Liver (tissue), 9 donors: ENCODE measurements around the gene CFAP97D1. TPM values are rescaled to one million over a fixed set of nuclear protein-coding genes. Genes with fewer than 3 reads are reported as not detected.
A peak's percentile ranks its signal among the peaks of the same experiment; 100 is the strongest.
"Not testable (repeated sequence)": the region's sequence is repeated elsewhere in the genome, so short reads cannot be mapped to it uniquely, and the experiment has no call there.

Experiments used
- DNase-seq: peaks from one replicate; pipeline ENCODE4 v3.0.0-alpha.2; 2017; ENCODE audit warnings: low spot score
- H3K27ac ChIP-seq, 2 donors: one replicate each; pipeline ENCODE4 v1.7.0; 2013; ENCODE audit warnings: inconsistent platforms in 2 of 2, low read length in 2 of 2, control low read depth in 1 of 2, low read depth in 1 of 2, mild to moderate bottlenecking in 1 of 2
- H3K27me3 ChIP-seq, 4 donors: one replicate each; pipeline versions ENCODE4 v1.6.1 to v1.7.0; 2013; ENCODE audit warnings: low read length in 3 of 4, inconsistent platforms in 1 of 4, mild to moderate bottlenecking in 1 of 4, moderate library complexity in 1 of 4; ENCODE audit not compliant: control insufficient read depth in 4 of 4, insufficient read depth in 4 of 4
- H3K36me3 ChIP-seq, 4 donors: one replicate each; pipeline versions ENCODE4 v1.6.1 to v1.7.0; 2013; ENCODE audit warnings: low read length in 3 of 4, mild to moderate bottlenecking in 3 of 4, low read depth in 1 of 4, moderate library complexity in 1 of 4; ENCODE audit not compliant: control insufficient read depth in 4 of 4, insufficient read depth in 3 of 4
- H3K4me1 ChIP-seq, 4 donors: one replicate each; pipeline versions ENCODE4 v1.6.1 to v1.7.0; 2013; ENCODE audit warnings: low read length in 3 of 4, mild to moderate bottlenecking in 3 of 4, moderate library complexity in 1 of 4; ENCODE audit not compliant: control insufficient read depth in 4 of 4, insufficient read depth in 4 of 4
- H3K4me3 ChIP-seq, 3 donors: one replicate each; pipeline versions ENCODE4 v1.6.1 to v1.7.0; 2013; ENCODE audit warnings: low read length in 3 of 3, control low read depth in 1 of 3, low read depth in 1 of 3, mild to moderate bottlenecking in 1 of 3
- H3K9ac ChIP-seq, 2 donors: one replicate each; pipeline ENCODE4 v1.7.0; 2013; ENCODE audit warnings: low read length in 2 of 2, mild to moderate bottlenecking in 2 of 2, moderate library complexity in 2 of 2, control low read depth in 1 of 2, low read depth in 1 of 2
- H3K9me3 ChIP-seq, 4 donors: one replicate each; pipeline versions ENCODE4 v1.6.1 to v1.7.0; 2013; ENCODE audit warnings: low read length in 3 of 4; ENCODE audit not compliant: control insufficient read depth in 4 of 4
- EGR1 ChIP-seq, 2 donors: IDR thresholded peaks; 2 replicates each; pipeline ENCODE4 v1.6.1; 2016 to 2018; ENCODE audit warnings: antibody characterized with exemption in 2 of 2, low read depth in 2 of 2
- HNF4G ChIP-seq: IDR thresholded peaks from 2 replicates; pipeline ENCODE4 v1.6.1; 2016; ENCODE audit warnings: antibody characterized with exemption
- JUND ChIP-seq, 2 donors: IDR thresholded peaks; 2 replicates each; pipeline ENCODE4 v1.6.1; 2016; ENCODE audit warnings: antibody characterized with exemption in 2 of 2
- NR2F2 ChIP-seq: IDR thresholded peaks from 2 replicates; pipeline ENCODE4 v1.6.1; 2016; ENCODE audit warnings: antibody characterized with exemption
- RAD21 ChIP-seq, 2 donors: IDR thresholded peaks; 2 replicates each; pipeline ENCODE4 v1.6.1; 2016; ENCODE audit warnings: antibody characterized with exemption in 2 of 2, mild to moderate bottlenecking in 2 of 2
- RXRA ChIP-seq, 2 donors: IDR thresholded peaks; 2 replicates each; pipeline ENCODE4 v1.6.1; 2017 to 2018; ENCODE audit warnings: antibody characterized with exemption in 2 of 2, mild to moderate bottlenecking in 1 of 2
- YY1 ChIP-seq: IDR thresholded peaks from 2 replicates; pipeline ENCODE4 v1.6.1; 2016; ENCODE audit warnings: antibody characterized with exemption, mild to moderate bottlenecking
- WGBS: extraction: QIAGEN DNeasy Blood & Tissue Kit; methylation state at CpG from one replicate; pipeline ENCODE4 v1.1.7; 2013; 5-methylcytosine and 5-hydroxymethylcytosine counted together
- polyA plus RNA-seq, 2 donors: library from polyadenylated mRNA; stranded (reverse) in 1 of 2; unstranded in 1 of 2; fragments of 200-250 nt in 1 of 2; fragments of >200 nt in 1 of 2; fragmentation: Nextera tagmentation in 1 of 2; extraction: Ambion mirVana in 1 of 2; gene quantifications; one replicate each; pipeline versions ENCODE4 v1.2.1 to v1.2.3, GENCODE V29; 2013 to 2015
- total RNA-seq, 2 donors: library from RNA; depleted of rRNA; stranded (reverse); fragments of >200 nt; gene quantifications; one replicate each; pipeline ENCODE4 v1.2.3, GENCODE V29; 2014
- TF ChIP-seq, protein P1 (sequence below): fragments of 150-350 bp; IDR thresholded peaks from 2 replicates; pipeline ENCODE4 v1.5.1; 2017; ENCODE audit warnings: improper control_type of control experiment, low read depth, low read length; ENCODE audit not compliant: missing input control
- TF ChIP-seq, protein P2 (sequence below): IDR thresholded peaks from 2 replicates; pipeline ENCODE4 v1.6.1; 2016; ENCODE audit warnings: antibody characterized with exemption
- TF ChIP-seq, protein P3 (sequence below): IDR thresholded peaks from 2 replicates; pipeline ENCODE4 v1.6.1; 2016; ENCODE audit warnings: antibody characterized with exemption
- donor health status: healthy.
- donor health status: healthy.
- donor health status: healthy.
- donor health status: healthy.
- donor health status: healthy.

Gene CFAP97D1
- total and polyA plus RNA-seq, 4 donors: 0.08 TPM; not detected in 3

DNA sequence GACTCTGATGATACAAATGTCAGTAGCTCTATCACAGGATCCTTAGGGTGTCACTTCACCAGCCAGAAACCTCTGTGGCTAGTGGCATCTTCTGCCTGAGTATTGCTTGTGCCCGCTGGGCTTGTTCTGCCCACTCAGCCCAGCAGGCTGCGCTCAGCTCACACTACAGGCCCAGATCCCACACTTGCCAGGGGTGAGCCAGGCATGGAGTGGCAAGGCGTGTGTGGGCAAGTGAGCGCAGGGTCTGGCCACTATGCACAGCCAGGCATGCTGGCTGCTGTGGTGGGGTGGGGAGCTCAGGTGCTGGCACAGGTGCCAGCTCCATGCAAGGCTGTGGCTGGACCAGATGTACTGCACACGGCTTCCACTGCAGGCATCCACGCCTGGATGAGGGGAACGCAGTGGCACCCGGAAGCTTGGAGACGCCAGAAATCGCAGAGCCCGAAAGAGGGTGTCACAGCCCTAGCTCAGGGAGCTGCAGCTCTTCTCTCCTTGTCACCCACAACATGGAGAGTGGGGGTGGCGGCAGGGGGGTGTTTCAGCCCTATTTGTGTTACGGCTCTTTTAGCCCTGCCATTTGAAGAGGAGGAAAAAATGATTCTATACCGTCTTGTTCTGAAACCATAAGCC, 10.2 kb downstream of the CFAP97D1 start:
- DNase-seq: no peak
- WGBS: 88% methylated on average over 14 of the region's 14 CpGs

DNA sequence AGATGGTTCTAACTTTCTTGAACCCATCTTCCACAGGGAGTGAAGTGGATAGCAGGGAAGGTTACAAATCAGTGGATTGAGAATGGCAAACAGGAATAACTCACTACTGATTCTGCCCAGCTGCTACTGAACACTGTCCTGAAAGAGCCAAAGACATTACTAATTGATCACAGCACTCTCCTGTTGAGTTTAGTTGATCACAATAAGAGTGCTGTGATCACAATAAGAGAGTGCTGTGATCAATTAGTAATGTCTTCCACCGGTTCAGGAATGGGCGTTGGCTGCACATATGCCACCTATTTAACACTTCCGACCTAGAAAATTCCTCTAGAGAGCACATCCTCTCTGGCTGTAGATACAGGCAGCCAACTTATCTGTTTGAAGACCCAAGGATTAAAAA, 11.4 kb downstream of the CFAP97D1 start:
- H3K9ac ChIP-seq: no peak overlapping the region
- no peak for DNase-seq

More for the DNA sequence above, 10.2 kb downstream of the CFAP97D1 start:
- H3K9me3 ChIP-seq: no peaks in the 10 kb centered on the region
- no peak overlapping the region for H3K9ac ChIP-seq
- H3K27ac ChIP-seq: no peak overlapping the region
- no peaks in the 10 kb centered on the region for H3K36me3 ChIP-seq
- H3K4me3 ChIP-seq: no peak overlapping the region
- no peaks in the 10 kb centered on the region for H3K4me1 ChIP-seq
- no peaks in the 10 kb centered on the region for H3K27me3 ChIP-seq
- TF ChIP-seq NR2F2 (no peak), RAD21 (IDR thresholded peaks at IDR 0.05) (peak; percentile 13 to 29)

DNA sequence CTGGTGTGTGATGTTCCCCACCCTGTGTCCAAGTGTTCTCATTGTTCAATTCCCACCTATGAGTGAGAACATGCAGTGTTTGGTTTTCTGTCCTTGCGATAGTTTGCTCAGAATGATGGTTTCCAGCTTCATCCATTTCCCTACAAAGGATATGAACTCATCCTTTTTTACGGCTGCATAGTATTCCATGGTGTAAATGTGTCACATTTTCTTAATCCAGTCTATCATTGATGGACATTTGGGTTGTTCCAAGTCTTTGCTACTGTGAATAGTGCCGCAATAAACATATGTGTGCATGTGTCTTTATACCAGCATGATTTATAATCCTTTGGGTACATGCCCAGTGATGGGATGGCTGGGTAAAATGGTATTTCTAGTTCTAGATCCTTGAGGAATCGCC, 12.4 kb downstream of the CFAP97D1 start:
- H3K9me3 ChIP-seq, H3K4me1 ChIP-seq, H3K9ac ChIP-seq, DNase-seq, H3K27me3 ChIP-seq, H3K4me3 ChIP-seq, H3K36me3 ChIP-seq, H3K27ac ChIP-seq: not testable (repeated sequence)
- 83% methylated on average over 4 of the region's 4 CpGs for WGBS

More for the DNA sequence above, 11.4 kb downstream of the CFAP97D1 start:
- WGBS: 31% methylated on average over 3 of the region's 3 CpGs
- Histone ChIP-seq H3K27me3 (no peaks in the 10 kb centered on the region), H3K4me1 (no peaks in the 10 kb centered on the region), H3K36me3 (no peaks in the 10 kb centered on the region), H3K4me3 (no peak overlapping the region), H3K27ac (no peak overlapping the region), H3K9me3 (no peaks in the 10 kb centered on the region)
- TF ChIP-seq NR2F2: no peak
- TF ChIP-seq JUND (IDR thresholded peaks at IDR 0.05): no peak
- peak; percentile 44 for TF ChIP-seq YY1
- TF ChIP-seq RAD21 (IDR thresholded peaks at IDR 0.05): peak in 1 of 2 donors; percentile 13
- TF ChIP-seq RXRA (IDR thresholded peaks at IDR 0.05): peak in 1 of 2 donors; percentile 12

DNA sequence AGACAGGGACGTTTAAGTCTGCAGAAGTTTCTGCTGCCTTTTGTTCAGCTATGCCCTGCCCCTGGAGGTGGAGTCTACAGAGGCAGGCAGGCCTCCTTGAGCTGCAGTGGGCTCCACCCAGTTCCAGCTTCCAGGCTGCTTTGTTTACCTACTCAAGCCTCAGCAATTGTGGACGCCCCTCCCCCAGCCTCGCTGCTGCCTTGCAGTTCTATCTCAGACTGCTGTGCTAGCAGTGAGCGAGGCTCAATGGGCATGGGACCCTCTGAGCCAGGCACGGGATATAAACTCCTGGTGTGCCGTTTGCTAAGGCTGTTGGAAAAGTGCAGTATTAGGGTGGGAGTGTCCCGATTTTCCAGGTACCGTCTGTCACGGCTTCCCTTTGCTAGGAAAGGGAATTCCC, 17.8 kb downstream of the CFAP97D1 start:
- not testable (repeated sequence) for H3K27me3 ChIP-seq, H3K4me1 ChIP-seq, H3K9me3 ChIP-seq, H3K4me3 ChIP-seq, DNase-seq, H3K27ac ChIP-seq, H3K36me3 ChIP-seq, H3K9ac ChIP-seq
- WGBS: 75% methylated on average over 9 of the region's 9 CpGs

DNA sequence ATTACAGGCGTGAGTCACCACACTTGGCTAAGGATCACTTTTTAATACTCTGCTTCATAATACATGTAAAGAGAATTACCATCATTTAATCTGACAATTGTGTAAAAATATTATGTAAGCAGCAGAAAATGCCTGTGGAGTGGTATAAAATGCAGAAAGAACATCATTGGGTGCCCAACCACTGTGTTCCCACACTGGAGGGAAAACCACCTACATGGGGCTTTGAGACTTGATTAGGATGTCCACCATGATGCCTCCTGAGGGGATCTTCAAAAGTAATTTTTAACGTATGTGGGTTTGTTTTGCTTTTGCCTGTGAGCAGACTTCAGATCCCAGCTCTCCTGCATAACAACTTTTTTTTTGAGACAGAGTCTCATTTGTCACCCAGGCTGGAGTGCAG, 18.8 kb downstream of the CFAP97D1 start:
- no peaks in the 10 kb centered on the region for H3K9me3 ChIP-seq
- WGBS: 89% methylated on average over 2 of the region's 2 CpGs
- H3K9ac ChIP-seq: no peak overlapping the region
- no peak overlapping the region for H3K27ac ChIP-seq
- H3K27me3 ChIP-seq: no peaks in the 10 kb centered on the region
- no peaks in the 10 kb centered on the region for H3K36me3 ChIP-seq
- DNase-seq: no peak
- no peak overlapping the region for H3K4me3 ChIP-seq
- H3K4me1 ChIP-seq: no peaks in the 10 kb centered on the region
- TF ChIP-seq HNF4G (no peak), RXRA (IDR thresholded peaks at IDR 0.05) (no peak), EGR1 (IDR thresholded peaks at IDR 0.05; ENCODE audit: low read depth in 2 of 2) (no peak), YY1 (no peak), JUND (IDR thresholded peaks at IDR 0.05) (no peak)
- TF ChIP-seq, protein P1, sequence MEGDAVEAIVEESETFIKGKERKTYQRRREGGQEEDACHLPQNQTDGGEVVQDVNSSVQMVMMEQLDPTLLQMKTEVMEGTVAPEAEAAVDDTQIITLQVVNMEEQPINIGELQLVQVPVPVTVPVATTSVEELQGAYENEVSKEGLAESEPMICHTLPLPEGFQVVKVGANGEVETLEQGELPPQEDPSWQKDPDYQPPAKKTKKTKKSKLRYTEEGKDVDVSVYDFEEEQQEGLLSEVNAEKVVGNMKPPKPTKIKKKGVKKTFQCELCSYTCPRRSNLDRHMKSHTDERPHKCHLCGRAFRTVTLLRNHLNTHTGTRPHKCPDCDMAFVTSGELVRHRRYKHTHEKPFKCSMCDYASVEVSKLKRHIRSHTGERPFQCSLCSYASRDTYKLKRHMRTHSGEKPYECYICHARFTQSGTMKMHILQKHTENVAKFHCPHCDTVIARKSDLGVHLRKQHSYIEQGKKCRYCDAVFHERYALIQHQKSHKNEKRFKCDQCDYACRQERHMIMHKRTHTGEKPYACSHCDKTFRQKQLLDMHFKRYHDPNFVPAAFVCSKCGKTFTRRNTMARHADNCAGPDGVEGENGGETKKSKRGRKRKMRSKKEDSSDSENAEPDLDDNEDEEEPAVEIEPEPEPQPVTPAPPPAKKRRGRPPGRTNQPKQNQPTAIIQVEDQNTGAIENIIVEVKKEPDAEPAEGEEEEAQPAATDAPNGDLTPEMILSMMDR: no peak
- TF ChIP-seq, protein P2, sequence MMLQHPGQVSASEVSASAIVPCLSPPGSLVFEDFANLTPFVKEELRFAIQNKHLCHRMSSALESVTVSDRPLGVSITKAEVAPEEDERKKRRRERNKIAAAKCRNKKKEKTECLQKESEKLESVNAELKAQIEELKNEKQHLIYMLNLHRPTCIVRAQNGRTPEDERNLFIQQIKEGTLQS: no peak
- TF ChIP-seq, protein P3, sequence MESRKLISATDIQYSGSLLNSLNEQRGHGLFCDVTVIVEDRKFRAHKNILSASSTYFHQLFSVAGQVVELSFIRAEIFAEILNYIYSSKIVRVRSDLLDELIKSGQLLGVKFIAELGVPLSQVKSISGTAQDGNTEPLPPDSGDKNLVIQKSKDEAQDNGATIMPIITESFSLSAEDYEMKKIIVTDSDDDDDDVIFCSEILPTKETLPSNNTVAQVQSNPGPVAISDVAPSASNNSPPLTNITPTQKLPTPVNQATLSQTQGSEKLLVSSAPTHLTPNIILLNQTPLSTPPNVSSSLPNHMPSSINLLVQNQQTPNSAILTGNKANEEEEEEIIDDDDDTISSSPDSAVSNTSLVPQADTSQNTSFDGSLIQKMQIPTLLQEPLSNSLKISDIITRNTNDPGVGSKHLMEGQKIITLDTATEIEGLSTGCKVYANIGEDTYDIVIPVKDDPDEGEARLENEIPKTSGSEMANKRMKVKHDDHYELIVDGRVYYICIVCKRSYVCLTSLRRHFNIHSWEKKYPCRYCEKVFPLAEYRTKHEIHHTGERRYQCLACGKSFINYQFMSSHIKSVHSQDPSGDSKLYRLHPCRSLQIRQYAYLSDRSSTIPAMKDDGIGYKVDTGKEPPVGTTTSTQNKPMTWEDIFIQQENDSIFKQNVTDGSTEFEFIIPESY: no peak
